HG02884 (cell line): ENCODE results near the gene FAAP100.

Experiments used
- ATAC-seq: cut with Tn5 transposase; IDR thresholded peaks from one replicate; pipeline ENCODE4 v1.9.1; 2021; ENCODE audit warnings: mild to moderate bottlenecking, moderate library complexity; ENCODE audit not compliant: unreplicated experiment

FAAP100 gene

GRCh38 chr17:81526662-81527571 is 25.2 kb downstream of the FAAP100 start:
- no peak for ATAC-seq

- no peak for ATAC-seq
Measured at GRCh38 chr17:81524865-81525159, 27.3 kb downstream of the FAAP100 start.

GRCh38 chr17:81524039-81524864 is 27.9 kb downstream of the FAAP100 start:
- ATAC-seq = no peak

- ATAC-seq = no peak
Measured at GRCh38 chr17:81523402-81524038, 28.6 kb downstream of the FAAP100 start.

- ATAC-seq = no peak
Measured at GRCh38 chr17:81522491-81523401, 29.4 kb downstream of the FAAP100 start.

- no peak for ATAC-seq
Measured at GRCh38 chr17:81520021-81520901, 31.9 kb downstream of the FAAP100 start.

GRCh38 chr17:81519284-81520020 is 32.7 kb downstream of the FAAP100 start:
- no peak for ATAC-seq

- ATAC-seq = no peak
Measured at GRCh38 chr17:81518785-81519283, 33.3 kb downstream of the FAAP100 start.

GRCh38 chr17:81518113-81518784 is 33.9 kb downstream of the FAAP100 start:
- ATAC-seq = no peak

- peak; percentile 37 for ATAC-seq
Measured at GRCh38 chr17:81517339-81518112, 34.6 kb downstream of the FAAP100 start.

GRCh38 chr17:81517009-81517338 is 35.2 kb downstream of the FAAP100 start:
- no peak for ATAC-seq

GRCh38 chr17:81516439-81516838 is 35.7 kb downstream of the FAAP100 start:
- ATAC-seq = no peak

- no peak for ATAC-seq
Measured at GRCh38 chr17:81515530-81516041, 36.6 kb downstream of the FAAP100 start.

GRCh38 chr17:81514739-81515529 is 37.2 kb downstream of the FAAP100 start:
- ATAC-seq = no peak

- ATAC-seq = no peak
Measured at GRCh38 chr17:81514489-81514738, 37.7 kb downstream of the FAAP100 start.

- ATAC-seq = no peak
Measured at GRCh38 chr17:81513753-81514488, 38.2 kb downstream of the FAAP100 start.
